Stimulated activated CD4-positive, alpha-beta T cell treated with anti-CD3 and anti-CD28 coated beads, Interleukin-1b, Interleukin-23, amount 100 ng/mL, for 4 hours (primary cell): ENCODE results near the gene EXOSC9.

ENCODE experiments used
- DNase-seq, 2 donors: peaks; one replicate each; pipeline ENCODE4 v3.0.0-alpha.2; 2020; ENCODE audit warnings: low read depth in 2 of 2

The EXOSC9 gene

GRCh38 chr4:121824171-121824527 lies 23.0 kb downstream of the EXOSC9 start:
- DNase-seq, result no peak

DNA sequence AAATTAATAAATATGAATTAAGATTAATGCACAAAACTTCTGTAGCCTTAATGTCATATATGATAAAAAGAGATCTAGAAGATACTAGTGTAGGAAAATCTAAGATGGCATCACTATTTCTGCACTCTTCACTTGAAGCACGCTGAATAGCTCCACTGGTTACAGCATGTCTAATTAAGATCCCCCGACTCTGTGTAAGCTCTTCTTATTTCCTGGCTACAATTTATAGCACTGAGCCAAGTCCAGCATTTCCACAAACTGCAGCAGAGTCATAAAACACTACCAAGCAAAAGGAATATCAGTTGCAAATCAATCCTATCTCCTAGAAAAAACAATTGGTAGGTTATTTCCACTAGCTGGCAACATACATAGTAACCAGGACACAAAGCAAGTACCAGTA lies 23.8 kb downstream of the EXOSC9 start:
- DNase-seq, result no peak

DNA sequence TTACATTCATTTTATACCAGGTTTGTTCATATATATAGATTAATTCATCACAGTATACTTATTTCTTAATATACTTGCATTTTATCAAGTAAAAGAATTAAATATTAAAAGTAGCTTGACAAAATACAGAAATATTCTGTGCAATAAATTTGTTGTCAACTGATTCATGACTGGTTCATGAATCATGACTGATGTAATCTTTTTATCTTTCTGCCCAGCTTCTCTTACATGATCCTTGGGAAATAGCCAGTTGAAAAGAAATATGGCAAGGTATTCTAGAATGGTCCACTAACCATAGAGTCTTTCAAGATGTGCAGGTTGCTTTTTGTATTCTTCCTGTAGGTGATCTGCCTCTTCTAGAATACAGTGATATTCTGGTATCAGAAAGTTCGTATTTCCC lies 26.7 kb downstream of the EXOSC9 start:
- DNase-seq, result no peak

GRCh38 chr4:121829511-121829910 lies 28.4 kb downstream of the EXOSC9 start:
- DNase-seq, result no peak

DNA sequence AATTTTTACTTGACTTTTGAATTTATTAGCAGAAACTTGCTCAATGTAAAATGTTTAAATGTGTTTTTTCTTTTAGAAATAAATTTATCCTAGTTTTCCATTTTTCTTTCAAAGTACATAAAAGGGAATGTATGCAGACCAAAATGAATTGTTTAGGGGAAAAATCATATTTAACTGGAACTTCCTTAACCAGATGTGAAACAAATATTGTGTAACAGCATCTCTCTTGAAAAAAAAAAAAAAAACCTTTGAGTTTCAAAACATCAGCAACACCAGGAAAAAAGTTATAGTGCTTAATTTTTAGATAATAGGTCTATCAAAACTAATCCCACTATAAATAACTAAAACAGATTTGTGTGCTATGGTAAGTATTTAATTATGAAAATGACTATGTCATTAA lies 37.0 kb downstream of the EXOSC9 start:
- DNase-seq, result no peak

- no peak for DNase-seq
These were observed 41.7 kb downstream of the EXOSC9 start for GRCh38 chr4:121842862-121843261.

DNA sequence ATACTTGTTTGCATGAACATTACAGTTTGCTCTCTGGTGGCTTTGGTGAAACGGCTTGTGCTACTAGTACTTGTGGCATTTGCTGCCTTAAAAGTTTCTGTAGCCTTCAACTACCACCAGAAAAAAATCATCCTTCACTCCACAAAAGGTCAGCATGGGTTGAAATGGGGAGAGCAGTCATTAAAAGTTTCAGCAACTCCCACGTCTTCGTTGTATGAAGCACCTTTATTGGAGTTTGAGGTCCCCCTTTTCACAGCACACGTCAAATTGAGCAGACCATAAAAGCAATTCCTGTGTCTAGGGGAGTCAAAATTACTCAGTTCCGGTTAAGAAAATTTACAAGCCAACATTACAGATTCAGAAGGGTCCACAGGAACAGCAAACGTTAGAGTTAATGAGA lies 45.5 kb downstream of the EXOSC9 start:
- no peak for DNase-seq

- DNase-seq, result no peak
These were observed 50.2 kb downstream of the EXOSC9 start for GRCh38 chr4:121851354-121851753.

- no peak for DNase-seq
These were observed 59.0 kb downstream of the EXOSC9 start for GRCh38 chr4:121860121-121860520.

- no peak for DNase-seq
These were observed 60.3 kb downstream of the EXOSC9 start for GRCh38 chr4:121861426-121861825.

DNA sequence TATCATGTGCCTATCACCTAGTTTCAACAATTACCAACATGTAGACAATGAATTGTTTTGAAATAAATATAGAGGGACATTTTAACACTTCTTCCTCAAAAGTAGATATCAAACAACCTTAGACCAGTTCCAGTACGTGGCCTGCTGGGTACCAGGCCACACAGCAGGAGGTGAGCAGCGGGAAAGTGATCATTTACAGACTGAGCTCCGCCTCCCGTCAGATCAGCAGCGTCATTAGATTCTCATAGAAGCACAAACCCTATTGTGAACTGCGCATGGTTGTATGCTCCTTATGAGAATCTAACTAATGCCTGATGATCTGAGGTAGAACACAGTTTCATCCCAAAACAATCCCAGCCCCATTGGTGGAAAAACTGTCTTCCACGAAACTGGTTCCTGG lies 62.7 kb downstream of the EXOSC9 start:
- no peak for DNase-seq
